ENCODE measurements around the gene ANLN.

DNA sequence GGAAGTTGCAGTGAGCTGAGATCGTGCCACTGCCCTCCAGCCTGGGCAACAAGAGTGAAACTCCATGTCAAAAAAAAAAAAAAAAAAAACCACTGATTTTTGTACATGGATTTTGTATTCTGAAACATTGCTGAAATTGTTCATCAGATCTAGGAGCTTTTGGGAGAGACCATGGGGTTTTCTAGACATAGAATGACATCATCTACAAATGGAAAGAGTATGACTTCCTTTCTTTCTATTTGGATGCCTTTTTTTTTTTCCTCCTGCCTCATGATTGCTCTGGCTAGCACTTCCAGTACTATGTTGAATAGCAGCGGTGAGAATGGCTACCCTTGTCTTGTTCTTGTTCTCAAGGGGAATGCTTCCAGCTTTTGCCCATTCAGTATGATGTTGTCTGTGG, 89.1 kb downstream of the ANLN start:
- no peak for TF ChIP-seq TARDBP (IDR thresholded peaks at IDR 0.05)
- TF ChIP-seq ZNF384 (IDR thresholded peaks at IDR 0.05): no peak
- TF ChIP-seq CTBP1 (IDR thresholded peaks at IDR 0.05; ENCODE audit: borderline replicate concordance): no peak
- no peak for TF ChIP-seq L3MBTL2 (conservative IDR thresholded peaks at IDR 0.05)
- no peak for TF ChIP-seq SP1 (IDR thresholded peaks at IDR 0.05)
- TF ChIP-seq BHLHE40 (IDR thresholded peaks at IDR 0.05; ENCODE audit: borderline replicate concordance): no peak
- no peak for TF ChIP-seq FOXK2 (IDR thresholded peaks at IDR 0.05)
- no peak for TF ChIP-seq FOXA1 (IDR thresholded peaks at IDR 0.05)
- TF ChIP-seq ELF4 (IDR thresholded peaks at IDR 0.05): no peak
- TF ChIP-seq FOXM1 (IDR thresholded peaks at IDR 0.05; ENCODE audit: borderline replicate concordance): no peak

Data from HEK293T (cell line).